Endodermal cell (in vitro differentiated cells): ENCODE measurements around the gene PLEKHA6. TPM values are rescaled to one million over a fixed set of nuclear protein-coding genes. Genes with fewer than 3 reads are reported as not detected.

Experiments used
- DNase-seq: peaks from one replicate; pipeline ENCODE4 v3.0.0-alpha.2; 2017
- H3K27ac ChIP-seq: 2 replicates; pipeline ENCODE4 v1.5.1; 2013; ENCODE audit warnings: mild to moderate bottlenecking, low read depth, low read length, moderate library complexity
- H3K27me3 ChIP-seq: 2 replicates; pipeline ENCODE4 v1.6.1; 2013; ENCODE audit warnings: mild to moderate bottlenecking, low read length, moderate library complexity; ENCODE audit not compliant: insufficient read depth, control insufficient read depth, poor library complexity, severe bottlenecking
- H3K36me3 ChIP-seq: 2 replicates; pipeline ENCODE4 v1.7.0; 2013; ENCODE audit warnings: mild to moderate bottlenecking, low read length, moderate library complexity; ENCODE audit not compliant: control insufficient read depth, insufficient read depth
- H3K4me1 ChIP-seq: one replicate; pipeline ENCODE4 v1.7.0; 2013; ENCODE audit warnings: low read length; ENCODE audit not compliant: control insufficient read depth, insufficient read depth
- H3K4me3 ChIP-seq: 2 replicates; pipeline ENCODE4 v1.5.1; 2013; ENCODE audit warnings: mild to moderate bottlenecking, low read length, moderate library complexity
- H3K9ac ChIP-seq: 2 replicates; pipeline ENCODE4 v1.6.1; 2013; ENCODE audit warnings: mild to moderate bottlenecking, low read length, moderate library complexity; ENCODE audit not compliant: poor library complexity, severe bottlenecking; ENCODE audit errors: extremely low read depth
- H3K9me3 ChIP-seq: 2 replicates; pipeline ENCODE4 v1.6.1; 2013; ENCODE audit warnings: mild to moderate bottlenecking, low read length, moderate library complexity; ENCODE audit not compliant: control insufficient read depth
- H3K27ac Mint-ChIP-seq: 2 replicates; pipeline ENCODE4 v1.8.0; 2020; ENCODE audit warnings: mixed read lengths
- H3K27me3 Mint-ChIP-seq: 2 replicates; pipeline ENCODE4 v1.8.0; 2021; ENCODE audit warnings: mild to moderate bottlenecking, mixed read lengths; ENCODE audit not compliant: insufficient read depth
- H3K36me3 Mint-ChIP-seq: 2 replicates; pipeline ENCODE4 v1.8.0; 2020; ENCODE audit warnings: low read depth, mixed read lengths
- H3K4me1 Mint-ChIP-seq: 2 replicates; pipeline ENCODE4 v1.8.0; 2020; ENCODE audit warnings: mixed read lengths
- H3K4me3 Mint-ChIP-seq: 2 replicates; pipeline ENCODE4 v1.8.0; 2020; ENCODE audit warnings: mild to moderate bottlenecking, moderate library complexity, mixed read lengths
- H3K9me3 Mint-ChIP-seq: 2 replicates; pipeline ENCODE4 v1.8.0; 2020; ENCODE audit warnings: mild to moderate bottlenecking, mixed read lengths
- WGBS, 2 experiments: methylation state at CpG; one replicate each; pipeline versions ENCODE4 v1.1.5 to v1.1.7; 2013; ENCODE audit warnings: missing lambda C conversion rate in 2 of 2, mixed read lengths in 1 of 2; ENCODE audit not compliant: insufficient coverage in 1 of 2, insufficient read length in 1 of 2; 5-methylcytosine and 5-hydroxymethylcytosine counted together
- total RNA-seq, 2 donors: library from RNA; stranded (reverse); fragmentation: NEBNext Ultra II Directional in 1 of 2; extraction: Animal tissue kit (Norgen Biotek cat#: 25700) in 1 of 2; gene quantifications; 2 replicates in 1 of 2; 3 replicates in 1 of 2; pipeline ENCODE4 v1.2.1, GENCODE V29; 2021
- TF ChIP-seq, protein P1 (sequence below): fragments of 200-600 bp; sonication (generic); conservative IDR thresholded peaks from 2 replicates; pipeline ENCODE4 v1.5.0; 2021; ENCODE audit warnings: antibody characterized with exemption, mild to moderate bottlenecking

PLEKHA6 gene
- total RNA-seq, 2 donors from 2014 or later: 37.0 to 43.3 TPM

DNA sequence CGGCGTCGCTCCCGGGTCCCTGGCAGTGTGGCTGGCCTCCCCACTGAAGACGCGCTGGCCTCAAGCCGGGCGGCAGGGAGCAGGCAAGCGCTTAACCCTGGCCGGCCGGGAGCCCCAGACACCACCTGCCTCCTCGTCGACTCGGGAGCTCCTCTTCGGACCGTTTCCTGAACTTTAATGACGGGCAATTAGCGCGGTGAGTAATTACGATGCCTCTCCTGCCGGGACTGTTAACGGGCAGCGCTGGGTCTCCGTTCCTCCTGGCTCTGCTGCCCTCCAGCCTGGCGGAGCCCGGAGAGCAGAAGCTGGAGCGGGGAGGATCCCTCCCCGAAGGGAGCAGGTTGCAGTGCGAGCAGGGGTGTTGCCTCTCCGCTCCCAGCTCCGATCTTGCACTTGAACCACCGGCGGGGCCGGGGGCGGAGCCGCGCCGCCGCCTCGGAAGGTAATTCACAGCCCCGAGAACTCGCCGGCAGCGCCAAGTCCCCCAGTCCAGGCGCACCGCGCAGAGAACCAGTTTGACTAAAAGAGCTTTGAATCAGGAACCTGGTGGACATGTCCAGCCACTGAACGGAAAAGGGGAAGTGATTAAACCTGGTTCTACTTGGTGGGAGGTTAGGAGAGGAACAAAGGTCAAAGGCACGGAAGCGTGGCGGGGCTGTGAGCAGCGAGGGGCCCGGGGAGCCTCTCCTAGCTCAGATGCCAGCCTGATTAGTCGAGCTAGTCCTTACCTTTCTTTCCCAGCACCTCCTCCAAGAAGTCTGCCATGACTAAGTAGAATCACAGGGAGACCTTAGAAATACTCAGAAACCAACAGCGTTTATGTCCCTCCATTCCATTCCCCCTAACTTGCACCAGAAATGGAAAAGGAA lies 18.3 kb upstream of the PLEKHA6 start:
- Mint-ChIP-seq H3K4me1 (peaks cover 9% of the 10 kb centered on the region), H3K27me3 (peaks cover 37% of the 10 kb centered on the region), H3K36me3 (no peaks in the 10 kb centered on the region), H3K9me3 (no peaks in the 10 kb centered on the region), H3K27ac (peak overlapping the region; percentile 86), H3K4me3 (peak overlapping the region; percentile 70)
- H3K9me3 ChIP-seq: no peaks in the 10 kb centered on the region
- H3K27ac ChIP-seq: no peak overlapping the region
- H3K4me1 ChIP-seq: no peaks in the 10 kb centered on the region
- H3K36me3 ChIP-seq: no peaks in the 10 kb centered on the region
- H3K27me3 ChIP-seq: peaks cover 100% of the 10 kb centered on the region
- 1 to 2% methylated on average over 43 to 55 of the region's 55 CpGs for WGBS, 2 experiments
- TF ChIP-seq, protein P1, sequence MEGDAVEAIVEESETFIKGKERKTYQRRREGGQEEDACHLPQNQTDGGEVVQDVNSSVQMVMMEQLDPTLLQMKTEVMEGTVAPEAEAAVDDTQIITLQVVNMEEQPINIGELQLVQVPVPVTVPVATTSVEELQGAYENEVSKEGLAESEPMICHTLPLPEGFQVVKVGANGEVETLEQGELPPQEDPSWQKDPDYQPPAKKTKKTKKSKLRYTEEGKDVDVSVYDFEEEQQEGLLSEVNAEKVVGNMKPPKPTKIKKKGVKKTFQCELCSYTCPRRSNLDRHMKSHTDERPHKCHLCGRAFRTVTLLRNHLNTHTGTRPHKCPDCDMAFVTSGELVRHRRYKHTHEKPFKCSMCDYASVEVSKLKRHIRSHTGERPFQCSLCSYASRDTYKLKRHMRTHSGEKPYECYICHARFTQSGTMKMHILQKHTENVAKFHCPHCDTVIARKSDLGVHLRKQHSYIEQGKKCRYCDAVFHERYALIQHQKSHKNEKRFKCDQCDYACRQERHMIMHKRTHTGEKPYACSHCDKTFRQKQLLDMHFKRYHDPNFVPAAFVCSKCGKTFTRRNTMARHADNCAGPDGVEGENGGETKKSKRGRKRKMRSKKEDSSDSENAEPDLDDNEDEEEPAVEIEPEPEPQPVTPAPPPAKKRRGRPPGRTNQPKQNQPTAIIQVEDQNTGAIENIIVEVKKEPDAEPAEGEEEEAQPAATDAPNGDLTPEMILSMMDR: no peak
- DNase-seq: peak; percentile 89
- H3K9ac ChIP-seq: peak overlapping the region; percentile 9
- H3K4me3 ChIP-seq: peak overlapping the region; percentile 86

DNA sequence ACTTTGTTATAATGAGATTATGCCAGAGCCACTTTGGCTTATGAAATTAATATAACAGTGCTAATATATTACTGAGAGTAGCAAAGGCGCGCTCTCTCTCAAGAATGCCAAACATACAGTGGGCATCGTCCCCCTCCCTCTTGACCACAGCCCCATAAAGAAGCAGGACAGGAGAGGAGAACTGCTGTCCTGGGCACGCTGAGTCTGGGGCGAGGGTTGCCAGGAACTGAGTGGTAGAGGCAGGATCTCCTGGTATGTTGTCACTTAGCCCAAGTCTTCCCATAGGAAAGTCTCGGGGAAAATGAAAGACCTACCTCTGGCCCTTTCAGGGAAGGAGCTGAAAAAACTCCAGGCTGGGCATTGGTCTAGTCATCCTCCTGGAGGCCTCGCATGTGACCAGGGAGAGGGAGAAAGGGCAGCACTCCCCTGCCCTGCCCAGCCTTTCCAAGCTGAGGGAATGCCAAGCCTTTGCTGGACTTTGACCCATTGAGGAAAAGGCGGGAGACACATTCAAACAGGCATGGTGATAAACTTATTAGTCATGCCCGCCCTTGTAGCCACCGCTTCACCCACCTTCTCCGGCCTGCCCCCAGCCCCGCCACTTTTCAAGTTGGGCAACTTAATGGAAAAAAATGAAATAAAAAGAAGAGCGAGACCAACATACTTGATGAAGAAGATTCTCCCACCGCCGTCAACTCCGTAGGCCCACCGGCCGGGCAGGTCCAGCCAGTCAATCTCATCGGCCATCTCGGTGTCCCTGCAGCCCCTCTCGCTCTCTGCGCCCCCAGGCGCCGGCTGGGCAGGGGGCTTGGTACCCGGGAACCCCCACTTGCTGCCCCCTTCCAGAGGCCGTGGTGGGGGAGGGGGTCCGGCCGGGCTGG lies 17.4 kb upstream of the PLEKHA6 start:
- no peaks in the 10 kb centered on the region for H3K36me3 Mint-ChIP-seq
- Histone ChIP-seq H3K4me1 (no peaks in the 10 kb centered on the region), H3K36me3 (no peaks in the 10 kb centered on the region), H3K9me3 (no peaks in the 10 kb centered on the region), H3K9ac (no peak overlapping the region), H3K27me3 (peaks cover 100% of the 10 kb centered on the region), H3K27ac (no peak overlapping the region), H3K4me3 (peak overlapping the region; percentile 86)
- H3K27me3 Mint-ChIP-seq: peaks cover 45% of the 10 kb centered on the region
- 61 to 85% methylated on average over 15 to 28 of the region's 28 CpGs for WGBS, 2 experiments
- peak; percentile 47 for DNase-seq
- TF ChIP-seq, protein P1: no peak
- no peaks in the 10 kb centered on the region for H3K9me3 Mint-ChIP-seq
- H3K4me1 Mint-ChIP-seq: peaks cover 9% of the 10 kb centered on the region
- no peak overlapping the region for H3K27ac Mint-ChIP-seq
- peak overlapping the region; percentile 70 for H3K4me3 Mint-ChIP-seq

DNA sequence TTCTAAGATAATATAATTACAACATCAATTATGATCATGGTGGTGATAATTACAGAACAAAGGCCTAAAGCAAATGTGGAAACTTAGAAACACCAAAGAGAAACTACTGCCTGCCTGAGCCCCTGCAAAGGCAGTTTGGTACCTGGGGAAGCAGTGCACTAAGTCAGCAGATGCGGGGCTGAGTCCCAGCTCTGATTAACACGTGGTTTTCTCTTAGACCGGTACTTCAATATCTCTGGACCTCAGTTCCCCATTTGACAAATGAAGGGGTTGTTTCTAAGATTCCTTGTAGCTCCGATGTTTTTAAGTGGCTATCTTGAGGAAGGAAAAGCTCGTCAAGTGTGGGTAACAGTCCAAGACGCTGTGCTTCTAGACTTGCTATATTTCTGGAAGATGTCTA lies 16.7 kb upstream of the PLEKHA6 start:
- H3K36me3 ChIP-seq: no peaks in the 10 kb centered on the region
- peaks cover 9% of the 10 kb centered on the region for H3K4me1 Mint-ChIP-seq
- no peaks in the 10 kb centered on the region for H3K9me3 ChIP-seq
- TF ChIP-seq, protein P1: no peak
- H3K9me3 Mint-ChIP-seq: no peaks in the 10 kb centered on the region
- H3K27me3 ChIP-seq: peaks cover 99% of the 10 kb centered on the region
- H3K27ac ChIP-seq: no peak overlapping the region
- H3K27me3 Mint-ChIP-seq: peaks cover 48% of the 10 kb centered on the region
- no peak overlapping the region for H3K4me3 Mint-ChIP-seq
- 91 to 100% methylated on average over 4 to 6 of the region's 6 CpGs for WGBS, 2 experiments
- H3K4me3 ChIP-seq: no peak overlapping the region
- DNase-seq: no peak
- no peaks in the 10 kb centered on the region for H3K36me3 Mint-ChIP-seq
- no peak overlapping the region for H3K27ac Mint-ChIP-seq
- no peak overlapping the region for H3K9ac ChIP-seq
- H3K4me1 ChIP-seq: no peaks in the 10 kb centered on the region
